H1 (cell line): Measurements from ENCODE around the gene FUNDC2.

Source experiments
- CREB1 ChIP-seq: IDR thresholded peaks from 2 replicates; pipeline ENCODE4 v1.6.1; 2012; ENCODE audit warnings: inconsistent platforms
- CTCF ChIP-seq, 3 experiments: IDR thresholded peaks; 1 replicate in 2 of 3; 2 replicates in 1 of 3; pipeline versions ENCODE4 v1.5.1 to v1.6.1; 2011; ENCODE audit warnings: low read length in 3 of 3, mild to moderate bottlenecking in 3 of 3, inconsistent platforms in 2 of 3, low read depth in 1 of 3, moderate library complexity in 1 of 3; ENCODE audit not compliant: insufficient read depth in 1 of 3; ENCODE audit errors: control extremely low read depth in 1 of 3
- JUN ChIP-seq: IDR thresholded peaks from 2 replicates; pipeline ENCODE4 v1.6.1; 2011; ENCODE audit warnings: low read depth, mild to moderate bottlenecking, improper control_type of control experiment, low read length
- POLR2AphosphoS5 ChIP-seq: IDR thresholded peaks from 2 replicates; pipeline ENCODE4 v1.6.1; 2011; ENCODE audit warnings: low read depth, low read length
- POU5F1 ChIP-seq: IDR thresholded peaks from 2 replicates; pipeline ENCODE4 v1.6.1; 2011; ENCODE audit warnings: low read depth, mild to moderate bottlenecking, low read length, moderate library complexity
- SUZ12 ChIP-seq: fragments of 200-600 bp; sonication (generic); IDR thresholded peaks from 2 replicates; pipeline ENCODE4 v1.6.1; 2012; ENCODE audit warnings: mild to moderate bottlenecking, inconsistent platforms, low read length, moderate library complexity, mixed read lengths

DNA sequence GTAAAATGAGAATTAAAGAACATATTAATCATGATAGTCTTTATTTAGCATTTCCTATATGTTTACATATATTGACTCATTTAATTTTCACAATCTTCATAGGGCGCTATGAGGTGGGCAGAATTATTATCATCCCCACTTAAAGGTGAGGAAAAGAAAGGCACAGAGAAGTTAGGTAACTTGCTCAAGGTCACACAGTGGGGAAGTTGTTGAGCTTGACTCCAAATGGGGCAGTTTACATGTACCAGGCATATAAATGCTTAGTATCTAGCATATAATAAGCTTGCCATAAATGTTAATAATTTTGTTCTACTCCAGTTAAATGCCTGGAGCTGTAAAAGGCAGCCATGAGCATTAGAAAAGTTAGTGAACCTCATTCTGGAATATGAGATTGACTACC is 42.8 kb downstream of the FUNDC2 start:
- TF ChIP-seq SUZ12 (no peak), JUN (no peak), CREB1 (no peak), POLR2AphosphoS5 (no peak), CTCF (IDR thresholded peaks at IDR 0.05; ENCODE audit: control extremely low read depth in 1 of 3, insufficient read depth in 1 of 3, low read depth in 1 of 3, low read length in 3 of 3) (no peak), POU5F1 (no peak)
